ENCODE data around the gene HUS1. TPM values are rescaled to one million over a fixed set of nuclear protein-coding genes. Genes with fewer than 3 reads are reported as not detected.

HUS1 gene
- total and polyA plus RNA-seq, 2 of the 4 experiments (the other 2 are of a cell fraction) = 16.2 to 18.3 TPM

- no peaks in the 10 kb centered on the region for H3K79me1 ChIP-seq (ENCODE audit: low read depth in 1 of 2, low read length in 2 of 2)
- H3K4ac ChIP-seq (ENCODE audit: low read depth, low read length) = no peak overlapping the region
- H3K4me1 ChIP-seq (ENCODE audit: control insufficient read depth, insufficient read depth, low read length) = peaks cover 4% of the 10 kb centered on the region; the same call in 1 of the 2 replicates
- H3K14ac ChIP-seq (replicated peaks; ENCODE audit: low read depth, low read length) = no peak overlapping the region
- ChIA-PET CTCF (no interaction called here), POLR2A (ENCODE audit: unreplicated experiment) (no interaction called here)
- no peak overlapping the region; the same call in 1 of the 2 replicates for H2AK5ac ChIP-seq (ENCODE audit: low read depth, low read length)
- in situ Hi-C loops (cut with MboI; ENCODE audit: low sequenced_read_pairs) (no loop called here), dilution Hi-C loops (cut with HindIII; ENCODE audit: low sequenced_read_pairs, unreplicated experiment) (no loop called here), intact Hi-C loops (cut with micrococcal nuclease) (no loop called here)
- H4K20me1 ChIP-seq (ENCODE audit: insufficient read depth, low read length) = peaks cover 4% of the 10 kb centered on the region; the same call in 1 of the 2 replicates
- TF ChIP-seq MAFK (IDR thresholded peaks at IDR 0.05; ENCODE audit: low read depth, low read length) (no peak), MAZ (IDR thresholded peaks at IDR 0.05; ENCODE audit: borderline replicate concordance, low read depth, low read length) (no peak), SMC3 (IDR thresholded peaks at IDR 0.05; ENCODE audit: low read depth, low read length) (no peak), CTCF (conservative IDR thresholded peaks at IDR 0.05; ENCODE audit: low read depth, low read length) (no peak), ELK1 (IDR thresholded peaks at IDR 0.05; ENCODE audit: borderline replicate concordance, low read depth, low read length) (no peak), RAD21 (IDR thresholded peaks at IDR 0.05; ENCODE audit: low read length) (no peak), BHLHE40 (IDR thresholded peaks at IDR 0.05; ENCODE audit: low read depth, low read length) (no peak), POLR2A (IDR thresholded peaks at IDR 0.05; ENCODE audit: low read depth, low read length) (no peak), USF2 (IDR thresholded peaks at IDR 0.05; ENCODE audit: low read depth, low read length) (no peak)
- peaks cover 9% of the 10 kb centered on the region for H3K9me1 ChIP-seq (ENCODE audit: insufficient read depth, low read length)
- peaks cover 1% of the 10 kb centered on the region; the same call in 1 of the 2 replicates for H3K36me3 ChIP-seq (ENCODE audit: control insufficient read depth, insufficient read depth, low read length)
- no peak overlapping the region for H4K91ac ChIP-seq (ENCODE audit: insufficient read depth, low read depth, low read length)
- WGBS, 2 experiments (ENCODE audit: extremely low coverage in 2 of 2, insufficient read length in 1 of 2) = no CpG with 5 or more reads among the region's 11 CpGs
- H3K9ac ChIP-seq (ENCODE audit: low read depth, low read length) = no peak overlapping the region
- DNase-seq = no peak
- no peak overlapping the region for H3K56ac ChIP-seq (ENCODE audit: extremely low read depth, insufficient read depth, low read length)
- no peak overlapping the region for H3K4me2 ChIP-seq (ENCODE audit: low read depth, low read length)
- H3K27ac ChIP-seq (ENCODE audit: insufficient read depth, low read length) = no peak overlapping the region
- H4K8ac ChIP-seq (ENCODE audit: low read depth in 2 of 2, low read length in 2 of 2) = no peak overlapping the region
- ATAC-seq (ENCODE audit: low read depth) = no peak
- no peaks in the 10 kb centered on the region for H3K27me3 ChIP-seq (ENCODE audit: control insufficient read depth, insufficient read depth, low read length)
- no peak overlapping the region for H2BK120ac ChIP-seq (ENCODE audit: low read depth, low read length)
- no peak overlapping the region for H3K23ac ChIP-seq (ENCODE audit: low read depth, low read length)
- no peak overlapping the region for H2BK20ac ChIP-seq (ENCODE audit: low read depth, low read length)
- H2BK5ac ChIP-seq (ENCODE audit: low read depth, low read length, poor library complexity, severe bottlenecking) = no peak overlapping the region
- BruUV-seq (replicated peaks) = no TSS peak
- H2BK15ac ChIP-seq (ENCODE audit: low read depth, low read length) = no peak overlapping the region
- no peak overlapping the region for H3K18ac ChIP-seq (ENCODE audit: low read depth, low read length)
- no peaks in the 10 kb centered on the region for H3K9me3 ChIP-seq (ENCODE audit: control insufficient read depth, insufficient read depth, low read length)
- no peak overlapping the region for H4K5ac ChIP-seq (ENCODE audit: low read depth, low read length)
- H2AFZ ChIP-seq (replicated peaks; ENCODE audit: low read length, poor library complexity) = no peak overlapping the region
- no peak overlapping the region for H3K4me3 ChIP-seq (ENCODE audit: insufficient read depth, low read depth, low read length)
- H2AK9ac ChIP-seq (replicated peaks; ENCODE audit: low read depth, low read length, poor library complexity) = no peak overlapping the region
Measured at GRCh38 chr7:47950714-47951113, 28.7 kb downstream of the HUS1 start.
